Skeletal muscle satellite cell (primary cell): Measurements from ENCODE around the gene CLTC.

Experiments used
- H3K27me3 ChIP-seq: 2 replicates; pipeline ENCODE4 v1.7.0; 2013; ENCODE audit warnings: low read length; ENCODE audit not compliant: control insufficient read depth, insufficient read depth
- H3K36me3 ChIP-seq: 2 replicates; pipeline ENCODE4 v1.7.0; 2013; ENCODE audit warnings: mild to moderate bottlenecking, control low read depth, low read length; ENCODE audit not compliant: insufficient read depth
- H3K4me1 ChIP-seq: 2 replicates; pipeline ENCODE4 v1.7.0; 2013; ENCODE audit warnings: low read length; ENCODE audit not compliant: control insufficient read depth, insufficient read depth
- H3K4me2 ChIP-seq: 2 replicates; pipeline ENCODE4 v1.7.0; 2013; ENCODE audit warnings: mild to moderate bottlenecking, low read length
- H3K4me3 ChIP-seq: 2 replicates; pipeline ENCODE4 v1.7.0; 2013; ENCODE audit warnings: low read length
- H3K9ac ChIP-seq: 2 replicates; pipeline ENCODE4 v1.7.0; 2013; ENCODE audit warnings: mild to moderate bottlenecking, low read depth, low read length, moderate library complexity
- H3K9me3 ChIP-seq: replicated peaks from 2 replicates; pipeline ENCODE4 v1.7.0; 2013; ENCODE audit warnings: mild to moderate bottlenecking, control low read depth, low read length

The CLTC gene

GRCh38 chr17:59707149-59707970, 87.7 kb downstream of the CLTC start, which contains the start of the genes PTRH2 and VMP1:
TSS of gene PTRH2 (minus strand) at chr17:59707430. CDS start at chr17:59697978, 9,452 bp downstream.
TSS of gene VMP1 (plus strand) at chr17:59707654. CDS start at chr17:59731447, 23,793 bp downstream.
- Histone ChIP-seq H3K9me3 (no peaks in the 10 kb centered on the region), H3K4me3 (peak within 1 kb of the TSS; percentile 82)

GRCh38 chr17:59707971-59708430, 88.3 kb downstream of the CLTC start:
- H3K4me3 ChIP-seq = peak overlapping the region; percentile 82
- H3K27me3 ChIP-seq = no peaks in the 10 kb centered on the region
- peak overlapping the region; percentile 95 for H3K9ac ChIP-seq
- no peaks in the 10 kb centered on the region for H3K9me3 ChIP-seq
- peaks cover 7% of the 10 kb centered on the region for H3K4me1 ChIP-seq
- H3K4me2 ChIP-seq = peak overlapping the region; percentile 89
- H3K36me3 ChIP-seq = no peaks in the 10 kb centered on the region

More at GRCh38 chr17:59707149-59707970, 87.7 kb downstream of the CLTC start, which contains the start of the genes PTRH2 and VMP1:
- peaks cover 7% of the 10 kb centered on the region for H3K4me1 ChIP-seq
- no peaks in the 10 kb centered on the region for H3K36me3 ChIP-seq
- H3K4me2 ChIP-seq = peak within 1 kb of the TSS; percentile 89
- no peaks in the 10 kb centered on the region for H3K27me3 ChIP-seq
- peak within 1 kb of the TSS; percentile 95 for H3K9ac ChIP-seq

- H3K27me3 ChIP-seq = no peaks in the 10 kb centered on the region
- no peaks in the 10 kb centered on the region for H3K9me3 ChIP-seq
- H3K36me3 ChIP-seq = no peaks in the 10 kb centered on the region
- H3K4me1 ChIP-seq = no peaks in the 10 kb centered on the region
- H3K4me3 ChIP-seq = no peak overlapping the region
- no peak overlapping the region for H3K4me2 ChIP-seq
- H3K9ac ChIP-seq = no peak overlapping the region
Measured at GRCh38 chr17:59711936-59712335, 92.2 kb downstream of the CLTC start.

- no peaks in the 10 kb centered on the region for H3K27me3 ChIP-seq
- no peaks in the 10 kb centered on the region for H3K4me1 ChIP-seq
- H3K4me3 ChIP-seq = no peak overlapping the region
- H3K9ac ChIP-seq = no peak overlapping the region
- no peaks in the 10 kb centered on the region for H3K36me3 ChIP-seq
- H3K4me2 ChIP-seq = no peak overlapping the region
- H3K9me3 ChIP-seq = no peaks in the 10 kb centered on the region
Measured at GRCh38 chr17:59712862-59713261, 93.2 kb downstream of the CLTC start.

- H3K36me3 ChIP-seq = no peaks in the 10 kb centered on the region
- H3K9me3 ChIP-seq = no peaks in the 10 kb centered on the region
- no peaks in the 10 kb centered on the region for H3K4me1 ChIP-seq
- H3K4me2 ChIP-seq = no peak overlapping the region
- no peak overlapping the region for H3K4me3 ChIP-seq
- no peaks in the 10 kb centered on the region for H3K27me3 ChIP-seq
- H3K9ac ChIP-seq = no peak overlapping the region
Measured at GRCh38 chr17:59714255-59714654, 94.6 kb downstream of the CLTC start.

GRCh38 chr17:59716427-59716826, 96.7 kb downstream of the CLTC start:
- H3K9me3 ChIP-seq = no peaks in the 10 kb centered on the region
- H3K9ac ChIP-seq = no peak overlapping the region
- no peaks in the 10 kb centered on the region for H3K36me3 ChIP-seq
- H3K27me3 ChIP-seq = no peaks in the 10 kb centered on the region
- no peak overlapping the region for H3K4me3 ChIP-seq
- no peaks in the 10 kb centered on the region for H3K4me1 ChIP-seq
- no peak overlapping the region for H3K4me2 ChIP-seq

- no peak overlapping the region for H3K4me3 ChIP-seq
Measured at GRCh38 chr17:59719526-59719925, 99.8 kb downstream of the CLTC start.

GRCh38 chr17:59722623-59723022, 102.9 kb downstream of the CLTC start:
- Histone ChIP-seq H3K9ac (no peak overlapping the region), H3K4me3 (no peak overlapping the region), H3K36me3 (no peaks in the 10 kb centered on the region), H3K4me1 (no peaks in the 10 kb centered on the region), H3K27me3 (no peaks in the 10 kb centered on the region), H3K9me3 (no peaks in the 10 kb centered on the region), H3K4me2 (no peak overlapping the region)

More at GRCh38 chr17:59719526-59719925, 99.8 kb downstream of the CLTC start:
- no peak overlapping the region for H3K9ac ChIP-seq
- H3K9me3 ChIP-seq = no peaks in the 10 kb centered on the region
- no peaks in the 10 kb centered on the region for H3K4me1 ChIP-seq
- no peak overlapping the region for H3K4me2 ChIP-seq
- no peaks in the 10 kb centered on the region for H3K36me3 ChIP-seq
- no peaks in the 10 kb centered on the region for H3K27me3 ChIP-seq

- no peak overlapping the region for H3K4me3 ChIP-seq
- H3K9me3 ChIP-seq = no peaks in the 10 kb centered on the region
Measured at GRCh38 chr17:59723041-59723440, 103.3 kb downstream of the CLTC start.

GRCh38 chr17:59723607-59724006, 103.9 kb downstream of the CLTC start:
- Histone ChIP-seq H3K9ac (no peak overlapping the region), H3K4me3 (no peak overlapping the region), H3K4me2 (no peak overlapping the region), H3K4me1 (no peaks in the 10 kb centered on the region), H3K27me3 (no peaks in the 10 kb centered on the region), H3K9me3 (no peaks in the 10 kb centered on the region), H3K36me3 (no peaks in the 10 kb centered on the region)

More at GRCh38 chr17:59723041-59723440, 103.3 kb downstream of the CLTC start:
- H3K27me3 ChIP-seq = no peaks in the 10 kb centered on the region
- no peak overlapping the region for H3K9ac ChIP-seq
- no peaks in the 10 kb centered on the region for H3K4me1 ChIP-seq
- H3K4me2 ChIP-seq = no peak overlapping the region
- no peaks in the 10 kb centered on the region for H3K36me3 ChIP-seq

- Histone ChIP-seq H3K9ac (no peak overlapping the region), H3K9me3 (no peaks in the 10 kb centered on the region), H3K4me1 (no peaks in the 10 kb centered on the region), H3K4me2 (no peak overlapping the region), H3K4me3 (no peak overlapping the region), H3K36me3 (peaks cover 5% of the 10 kb centered on the region), H3K27me3 (no peaks in the 10 kb centered on the region)
Measured at GRCh38 chr17:59725691-59726090, 106.0 kb downstream of the CLTC start.
